ENCODE results near the gene TBL3. TPM values are rescaled to one million over a fixed set of nuclear protein-coding genes. Genes with fewer than 3 reads are reported as not detected.

The TBL3 gene
- total RNA-seq, 1 experiment from 2014 or later: 73.4 TPM

DNA sequence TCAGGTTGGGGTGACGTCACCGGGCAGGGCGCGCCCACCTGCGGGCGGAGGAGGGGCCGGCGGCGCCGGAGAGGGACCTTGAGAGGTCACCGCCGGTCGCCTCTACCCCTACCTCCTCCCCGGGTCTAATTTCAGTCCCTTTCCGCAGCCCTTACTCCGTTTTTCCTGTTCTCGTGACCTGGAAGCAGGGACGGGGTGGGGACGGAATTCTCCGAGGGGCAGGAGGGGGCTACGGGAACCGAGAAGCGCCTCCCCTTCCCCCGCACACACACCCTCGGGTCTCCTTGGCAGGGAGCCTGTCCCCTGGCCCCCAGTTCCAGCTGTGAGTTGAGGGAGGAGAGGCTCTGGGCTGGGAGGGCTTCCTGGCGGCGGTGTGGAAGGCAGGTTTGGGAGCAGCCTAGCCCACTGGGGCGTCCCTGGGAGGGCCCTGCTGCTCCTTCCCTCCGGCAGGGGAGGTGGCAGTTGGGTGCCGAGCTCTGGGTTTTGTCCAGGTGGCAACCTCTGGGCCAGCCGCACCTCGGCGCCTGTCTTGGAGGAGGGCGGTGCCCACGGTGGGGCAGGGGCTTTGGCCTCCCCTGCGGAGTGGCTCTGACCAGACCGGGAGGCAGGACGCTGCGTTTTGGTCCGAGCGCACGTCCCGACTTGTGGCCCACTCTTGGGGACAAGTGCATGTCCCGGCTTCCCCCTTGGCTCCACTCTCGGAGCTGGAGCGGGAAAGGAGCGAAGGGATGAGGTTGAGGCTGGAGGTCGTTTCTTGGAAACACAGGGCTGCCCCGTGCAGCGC, 18.7 kb downstream of the TBL3 start:
- peaks cover 24% of the 10 kb centered on the region for H3K27me3 Mint-ChIP-seq (ENCODE audit: low read depth)
- ATAC-seq: peak; percentile 23
- TF ChIP-seq, protein P1, sequence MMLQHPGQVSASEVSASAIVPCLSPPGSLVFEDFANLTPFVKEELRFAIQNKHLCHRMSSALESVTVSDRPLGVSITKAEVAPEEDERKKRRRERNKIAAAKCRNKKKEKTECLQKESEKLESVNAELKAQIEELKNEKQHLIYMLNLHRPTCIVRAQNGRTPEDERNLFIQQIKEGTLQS (CRISPR knock-in tag; conservative IDR thresholded peaks at IDR 0.05): no peak
- TF ChIP-seq ESRRA (CRISPR knock-in tag; IDR thresholded peaks at IDR 0.05; ENCODE audit: borderline replicate concordance) (peak; percentile 46; the same call in 1 of the 2 replicates), ZNF423 (CRISPR knock-in tag; IDR thresholded peaks at IDR 0.05) (peak; percentile 50), HMGXB4 (CRISPR knock-in tag; IDR thresholded peaks at IDR 0.05) (0 out of 2 replicates have a peak, but pooled peaks have one; percentile 16), SMAD4 (CRISPR knock-in tag; IDR thresholded peaks at IDR 0.05) (no peak), SMAD3 (CRISPR knock-in tag; IDR thresholded peaks at IDR 0.05; ENCODE audit: borderline replicate concordance) (0 out of 2 replicates have a peak, but pooled peaks have one; percentile 30), USF1 (CRISPR knock-in tag; IDR thresholded peaks at IDR 0.05) (0 out of 2 replicates have a peak, but pooled peaks have one; percentile 27), MAX (CRISPR knock-in tag; IDR thresholded peaks at IDR 0.05) (peak; percentile 43; the same call in 1 of the 2 replicates), CBFB (CRISPR knock-in tag; IDR thresholded peaks at IDR 0.05; ENCODE audit: low read depth) (no peak), GRHL2 (CRISPR knock-in tag; IDR thresholded peaks at IDR 0.05; ENCODE audit: insufficient replicate concordance, severe bottlenecking) (no peak), ZNF232 (CRISPR knock-in tag; IDR thresholded peaks at IDR 0.05) (peak; percentile 27; the same call in 1 of the 2 replicates), ZNF671 (CRISPR knock-in tag; IDR thresholded peaks at IDR 0.05) (no peak), FOXP1 (CRISPR knock-in tag; IDR thresholded peaks at IDR 0.05; ENCODE audit: borderline replicate concordance) (peak; percentile 39; the same call in 1 of the 2 replicates), IRF2 (CRISPR knock-in tag; IDR thresholded peaks at IDR 0.05; ENCODE audit: borderline replicate concordance, low read depth) (0 out of 2 replicates have a peak, but pooled peaks have one; percentile 46), NR2C2 (CRISPR knock-in tag; IDR thresholded peaks at IDR 0.05) (no peak), JUN (CRISPR knock-in tag; IDR thresholded peaks at IDR 0.05) (no peak)
- TF ChIP-seq, protein P2, sequence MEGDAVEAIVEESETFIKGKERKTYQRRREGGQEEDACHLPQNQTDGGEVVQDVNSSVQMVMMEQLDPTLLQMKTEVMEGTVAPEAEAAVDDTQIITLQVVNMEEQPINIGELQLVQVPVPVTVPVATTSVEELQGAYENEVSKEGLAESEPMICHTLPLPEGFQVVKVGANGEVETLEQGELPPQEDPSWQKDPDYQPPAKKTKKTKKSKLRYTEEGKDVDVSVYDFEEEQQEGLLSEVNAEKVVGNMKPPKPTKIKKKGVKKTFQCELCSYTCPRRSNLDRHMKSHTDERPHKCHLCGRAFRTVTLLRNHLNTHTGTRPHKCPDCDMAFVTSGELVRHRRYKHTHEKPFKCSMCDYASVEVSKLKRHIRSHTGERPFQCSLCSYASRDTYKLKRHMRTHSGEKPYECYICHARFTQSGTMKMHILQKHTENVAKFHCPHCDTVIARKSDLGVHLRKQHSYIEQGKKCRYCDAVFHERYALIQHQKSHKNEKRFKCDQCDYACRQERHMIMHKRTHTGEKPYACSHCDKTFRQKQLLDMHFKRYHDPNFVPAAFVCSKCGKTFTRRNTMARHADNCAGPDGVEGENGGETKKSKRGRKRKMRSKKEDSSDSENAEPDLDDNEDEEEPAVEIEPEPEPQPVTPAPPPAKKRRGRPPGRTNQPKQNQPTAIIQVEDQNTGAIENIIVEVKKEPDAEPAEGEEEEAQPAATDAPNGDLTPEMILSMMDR (IDR thresholded peaks at IDR 0.05): no peak

GRCh38 chr16:1991135-1991551, 19.3 kb downstream of the TBL3 start:
- ATAC-seq: no peak
- CTCF ChIA-PET: interaction anchor here (0.9 to 6.4 kb wide), 7 partner anchors 9 to 204 kb away, joined by 3 to 59 read pairs (median 5); no protein-coding TSS in a partner anchor
- no peak for DNase-seq (ENCODE audit: low spot score)
- H3K36me3 Mint-ChIP-seq: peaks cover 5% of the 10 kb centered on the region; the same call in 1 of the 2 replicates
- H3K4me1 Mint-ChIP-seq: peaks cover 17% of the 10 kb centered on the region
- POLR2A ChIA-PET: interaction anchor here (0.6 to 1.1 kb wide), 2 partner anchors 20 to 48 kb away, joined by 3 to 4 read pairs; partner anchors contain the start of gene MSRB1
- no peaks in the 10 kb centered on the region for H3K9me3 Mint-ChIP-seq
- peak overlapping the region; percentile 48; the same call in 1 of the 2 replicates for H3K27ac Mint-ChIP-seq
- peak overlapping the region; percentile 76 for H3K4me3 Mint-ChIP-seq
- H3K27me3 Mint-ChIP-seq (ENCODE audit: low read depth): peaks cover 24% of the 10 kb centered on the region
- TF ChIP-seq ZNF396 (CRISPR knock-in tag; IDR thresholded peaks at IDR 0.05; ENCODE audit: borderline replicate concordance) (no peak), ZNF512 (CRISPR knock-in tag; IDR thresholded peaks at IDR 0.05; ENCODE audit: borderline replicate concordance) (no peak), ZNF219 (CRISPR knock-in tag; IDR thresholded peaks at IDR 0.05; ENCODE audit: borderline replicate concordance) (no peak), TCF7 (CRISPR knock-in tag; IDR thresholded peaks at IDR 0.05; ENCODE audit: low read depth) (no peak)
- TF ChIP-seq, protein P3, sequence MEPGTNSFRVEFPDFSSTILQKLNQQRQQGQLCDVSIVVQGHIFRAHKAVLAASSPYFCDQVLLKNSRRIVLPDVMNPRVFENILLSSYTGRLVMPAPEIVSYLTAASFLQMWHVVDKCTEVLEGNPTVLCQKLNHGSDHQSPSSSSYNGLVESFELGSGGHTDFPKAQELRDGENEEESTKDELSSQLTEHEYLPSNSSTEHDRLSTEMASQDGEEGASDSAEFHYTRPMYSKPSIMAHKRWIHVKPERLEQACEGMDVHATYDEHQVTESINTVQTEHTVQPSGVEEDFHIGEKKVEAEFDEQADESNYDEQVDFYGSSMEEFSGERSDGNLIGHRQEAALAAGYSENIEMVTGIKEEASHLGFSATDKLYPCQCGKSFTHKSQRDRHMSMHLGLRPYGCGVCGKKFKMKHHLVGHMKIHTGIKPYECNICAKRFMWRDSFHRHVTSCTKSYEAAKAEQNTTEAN (CRISPR knock-in tag; IDR thresholded peaks at IDR 0.05): no peak

More for the DNA sequence above, 18.7 kb downstream of the TBL3 start:
- H3K9me3 Mint-ChIP-seq: no peaks in the 10 kb centered on the region
- peaks cover 17% of the 10 kb centered on the region for H3K4me1 Mint-ChIP-seq
- ChIA-PET CTCF (interaction anchor here (0.8 to 6.4 kb wide), 7 partner anchors 10 to 205 kb away, joined by 3 to 59 read pairs (median 3); no protein-coding TSS in a partner anchor), POLR2A (interaction anchor here (0.6 to 1.1 kb wide), 2 partner anchors 20 to 47 kb away, joined by 3 to 4 read pairs; partner anchors contain the start of gene MSRB1)
- H3K27ac Mint-ChIP-seq: no peak overlapping the region
- H3K36me3 Mint-ChIP-seq: peaks cover 5% of the 10 kb centered on the region; the same call in 1 of the 2 replicates
- peak overlapping the region; percentile 76 for H3K4me3 Mint-ChIP-seq
- DNase-seq (ENCODE audit: low spot score): peak; percentile 87
